Type B pancreatic cell (in vitro differentiated cells): ENCODE measurements around the gene LHX5. TPM values are rescaled to one million over a fixed set of nuclear protein-coding genes. Genes with fewer than 3 reads are reported as not detected.

Source experiments
- DNase-seq: peaks from one replicate; pipeline ENCODE4 v3.0.0; 2021; ENCODE audit warnings: mixed read lengths; ENCODE audit not compliant: unreplicated experiment; ENCODE audit errors: extremely low spot score
- H3K27ac Mint-ChIP-seq: 2 replicates; pipeline ENCODE4 v1.8.0; 2021; ENCODE audit warnings: mild to moderate bottlenecking, mixed read lengths
- H3K27me3 Mint-ChIP-seq: 2 replicates; pipeline ENCODE4 v1.8.0; 2021; ENCODE audit warnings: mixed read lengths
- H3K36me3 Mint-ChIP-seq: 2 replicates; pipeline ENCODE4 v1.8.0; 2021; ENCODE audit warnings: mixed read lengths
- H3K4me1 Mint-ChIP-seq: one replicate; pipeline ENCODE4 v1.8.0; 2021; ENCODE audit warnings: mixed read lengths; ENCODE audit not compliant: unreplicated experiment
- H3K4me3 Mint-ChIP-seq: 2 replicates; pipeline ENCODE4 v1.8.0; 2021; ENCODE audit warnings: mild to moderate bottlenecking, mixed read lengths
- H3K9me3 Mint-ChIP-seq: 2 replicates; pipeline ENCODE4 v1.8.0; 2021; ENCODE audit warnings: mixed read lengths
- CTCF ChIP-seq: fragments of 200-600 bp; sonication (generic); conservative IDR thresholded peaks from 2 replicates; pipeline ENCODE4 v1.5.0; 2021; ENCODE audit warnings: antibody characterized with exemption, mild to moderate bottlenecking
- total RNA-seq: library from RNA; stranded (reverse); gene quantifications from 2 replicates; pipeline ENCODE4 v1.2.1, GENCODE V29; 2021; ENCODE audit warnings: low replicate concordance

Gene LHX5
- total RNA-seq, 1 donor from 2014 or later = 0.12 TPM

- no peak for TF ChIP-seq CTCF
- Mint-ChIP-seq H3K9me3 (no peaks in the 10 kb centered on the region), H3K4me3 (no peak overlapping the region), H3K4me1 (no peaks in the 10 kb centered on the region), H3K36me3 (no peaks in the 10 kb centered on the region), H3K27ac (no peak overlapping the region), H3K27me3 (peaks cover 63% of the 10 kb centered on the region)
- no peak for DNase-seq
Observed at GRCh38 chr12:113445544-113446171, 26.0 kb downstream of the LHX5 start.

GRCh38 chr12:113443030-113443539 is 28.6 kb downstream of the LHX5 start:
- no peaks in the 10 kb centered on the region for H3K36me3 Mint-ChIP-seq
- no peak for DNase-seq
- TF ChIP-seq CTCF = no peak
- no peak overlapping the region for H3K27ac Mint-ChIP-seq
- H3K4me3 Mint-ChIP-seq = no peak overlapping the region
- H3K9me3 Mint-ChIP-seq = no peaks in the 10 kb centered on the region
- peaks cover 54% of the 10 kb centered on the region for H3K27me3 Mint-ChIP-seq
- H3K4me1 Mint-ChIP-seq = no peaks in the 10 kb centered on the region

- H3K4me3 Mint-ChIP-seq = no peak overlapping the region
- no peak for DNase-seq
- H3K4me1 Mint-ChIP-seq = no peaks in the 10 kb centered on the region
- no peak for TF ChIP-seq CTCF
- no peaks in the 10 kb centered on the region for H3K36me3 Mint-ChIP-seq
- H3K27ac Mint-ChIP-seq = no peak overlapping the region
- no peaks in the 10 kb centered on the region for H3K9me3 Mint-ChIP-seq
- peaks cover 39% of the 10 kb centered on the region for H3K27me3 Mint-ChIP-seq
Observed at GRCh38 chr12:113440947-113441782, 30.5 kb downstream of the LHX5 start.

- Mint-ChIP-seq H3K36me3 (no peaks in the 10 kb centered on the region), H3K9me3 (no peaks in the 10 kb centered on the region), H3K27me3 (peaks cover 34% of the 10 kb centered on the region), H3K4me3 (no peak overlapping the region), H3K27ac (no peak overlapping the region), H3K4me1 (no peaks in the 10 kb centered on the region)
- DNase-seq = no peak
- no peak for TF ChIP-seq CTCF
Observed at GRCh38 chr12:113440336-113440735, 31.3 kb downstream of the LHX5 start.

- Mint-ChIP-seq H3K4me3 (no peak overlapping the region), H3K27ac (no peak overlapping the region), H3K27me3 (peaks cover 27% of the 10 kb centered on the region), H3K4me1 (no peaks in the 10 kb centered on the region), H3K36me3 (no peaks in the 10 kb centered on the region), H3K9me3 (no peaks in the 10 kb centered on the region)
- DNase-seq = no peak
- peak; percentile 83 for TF ChIP-seq CTCF
Observed at GRCh38 chr12:113439606-113440030, 32.1 kb downstream of the LHX5 start.
